ENCODE measurements around the gene ADGRD1.

DNA sequence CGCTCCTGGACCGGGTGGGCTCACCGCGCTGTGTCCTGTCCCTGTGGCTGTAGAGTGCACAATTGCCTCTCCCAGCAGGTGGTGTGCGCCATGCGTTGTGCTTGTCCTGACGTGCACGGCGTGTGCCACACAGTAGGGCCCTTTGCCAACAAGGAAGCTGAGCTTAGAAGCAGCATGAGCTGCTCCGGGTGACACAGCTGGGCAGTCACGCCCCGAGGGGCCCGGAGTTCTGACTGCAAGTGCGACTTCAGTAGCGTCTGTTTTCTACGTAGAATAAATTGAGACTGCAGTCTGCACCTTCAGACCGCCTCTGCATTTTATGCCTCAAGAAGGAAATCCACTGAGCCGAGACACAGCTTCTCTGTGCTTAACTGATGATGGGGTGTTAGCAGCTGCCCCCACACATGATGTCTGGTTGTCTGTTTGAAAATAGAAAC lies 81.6 kb downstream of the ADGRD1 start:
- TF ChIP-seq, protein P1, sequence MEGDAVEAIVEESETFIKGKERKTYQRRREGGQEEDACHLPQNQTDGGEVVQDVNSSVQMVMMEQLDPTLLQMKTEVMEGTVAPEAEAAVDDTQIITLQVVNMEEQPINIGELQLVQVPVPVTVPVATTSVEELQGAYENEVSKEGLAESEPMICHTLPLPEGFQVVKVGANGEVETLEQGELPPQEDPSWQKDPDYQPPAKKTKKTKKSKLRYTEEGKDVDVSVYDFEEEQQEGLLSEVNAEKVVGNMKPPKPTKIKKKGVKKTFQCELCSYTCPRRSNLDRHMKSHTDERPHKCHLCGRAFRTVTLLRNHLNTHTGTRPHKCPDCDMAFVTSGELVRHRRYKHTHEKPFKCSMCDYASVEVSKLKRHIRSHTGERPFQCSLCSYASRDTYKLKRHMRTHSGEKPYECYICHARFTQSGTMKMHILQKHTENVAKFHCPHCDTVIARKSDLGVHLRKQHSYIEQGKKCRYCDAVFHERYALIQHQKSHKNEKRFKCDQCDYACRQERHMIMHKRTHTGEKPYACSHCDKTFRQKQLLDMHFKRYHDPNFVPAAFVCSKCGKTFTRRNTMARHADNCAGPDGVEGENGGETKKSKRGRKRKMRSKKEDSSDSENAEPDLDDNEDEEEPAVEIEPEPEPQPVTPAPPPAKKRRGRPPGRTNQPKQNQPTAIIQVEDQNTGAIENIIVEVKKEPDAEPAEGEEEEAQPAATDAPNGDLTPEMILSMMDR (IDR thresholded peaks at IDR 0.05; ENCODE audit: low read length), result no peak
- TF ChIP-seq EZH2 (IDR thresholded peaks at IDR 0.05; ENCODE audit: borderline replicate concordance, low read length), result no peak

Data from OCI-LY1 (cell line).